H9 (cell line): ENCODE results near the gene DECR2. TPM values are rescaled to one million over a fixed set of nuclear protein-coding genes. Genes with fewer than 3 reads are reported as not detected.
A peak's percentile ranks its signal among the peaks of the same experiment; 100 is the strongest.

Experiments used
- DNase-seq: peaks from one replicate; pipeline ENCODE4 v3.0.0-alpha.2; 2017
- H2AFZ ChIP-seq: one replicate; pipeline ENCODE4 v1.6.1; 2013; ENCODE audit warnings: mild to moderate bottlenecking, low read length, control low read depth, moderate library complexity
- H2AK5ac ChIP-seq: 2 replicates; pipeline ENCODE4 v1.6.1; 2013; ENCODE audit warnings: low read length, control low read depth, mixed read lengths; ENCODE audit not compliant: insufficient read length
- H2BK120ac ChIP-seq: one replicate; pipeline ENCODE4 v1.6.1; 2013; ENCODE audit warnings: low read depth, mild to moderate bottlenecking, low read length, control low read depth, inconsistent platforms; ENCODE audit not compliant: poor library complexity, severe bottlenecking
- H2BK12ac ChIP-seq: 2 replicates; pipeline ENCODE4 v1.6.1; 2013; ENCODE audit warnings: low read length, control low read depth, mixed read lengths, low read depth; ENCODE audit not compliant: insufficient read length
- H2BK15ac ChIP-seq: 2 replicates; pipeline ENCODE4 v1.6.1; 2013; ENCODE audit warnings: low read depth, low read length, control low read depth
- H2BK20ac ChIP-seq: one replicate; pipeline ENCODE4 v1.6.1; 2013; ENCODE audit warnings: low read depth, mild to moderate bottlenecking, low read length, control low read depth, inconsistent platforms; ENCODE audit not compliant: poor library complexity, severe bottlenecking
- H2BK5ac ChIP-seq: 2 replicates; pipeline ENCODE4 v1.6.1; 2013; ENCODE audit warnings: low read length, control low read depth, mixed read lengths; ENCODE audit not compliant: insufficient read length
- H3K14ac ChIP-seq: 2 replicates; pipeline ENCODE4 v1.6.1; 2013; ENCODE audit warnings: low read length, control low read depth; ENCODE audit not compliant: insufficient read depth
- H3K18ac ChIP-seq: 2 replicates; pipeline ENCODE4 v1.6.1; 2013; ENCODE audit warnings: low read depth, mild to moderate bottlenecking, mixed read lengths, low read length, control low read depth; ENCODE audit not compliant: insufficient read length
- H3K23ac ChIP-seq: 2 replicates; pipeline ENCODE4 v1.6.1; 2013; ENCODE audit warnings: low read length, control low read depth, mixed read lengths, low read depth; ENCODE audit not compliant: insufficient read length
- H3K23me2 ChIP-seq: 2 replicates; pipeline ENCODE4 v1.6.1; 2013; ENCODE audit warnings: low read depth, mild to moderate bottlenecking, mixed read lengths, low read length, control low read depth; ENCODE audit not compliant: insufficient read length, poor library complexity, severe bottlenecking
- H3K27ac ChIP-seq: 2 replicates; pipeline ENCODE4 v1.5.1; 2013; ENCODE audit warnings: low read length, control low read depth, mixed read lengths, low read depth; ENCODE audit not compliant: insufficient read length
- H3K27me3 ChIP-seq: 2 replicates; pipeline ENCODE4 v1.6.1; 2013; ENCODE audit warnings: low read length, control low read depth, inconsistent platforms; ENCODE audit not compliant: insufficient read depth
- H3K4ac ChIP-seq: 2 replicates; pipeline ENCODE4 v1.6.1; 2013; ENCODE audit warnings: low read depth, mild to moderate bottlenecking, control low read depth, inconsistent platforms, low read length, moderate library complexity
- H3K4me1 ChIP-seq: 2 replicates; pipeline ENCODE4 v1.6.1; 2013; ENCODE audit warnings: low read length, control low read depth, inconsistent platforms; ENCODE audit not compliant: insufficient read depth
- H3K4me2 ChIP-seq: 2 replicates; pipeline ENCODE4 v1.6.1; 2013; ENCODE audit warnings: low read length, control low read depth, mixed read lengths; ENCODE audit not compliant: insufficient read length, insufficient read depth
- H3K56ac ChIP-seq: 2 replicates; pipeline ENCODE4 v1.6.1; 2013; ENCODE audit warnings: low read depth, mild to moderate bottlenecking, mixed read lengths, low read length, control low read depth; ENCODE audit not compliant: insufficient read length
- H3K79me1 ChIP-seq: 2 replicates; pipeline ENCODE4 v1.6.1; 2013; ENCODE audit warnings: low read depth, mild to moderate bottlenecking, moderate library complexity, low read length, control low read depth, inconsistent platforms; ENCODE audit not compliant: insufficient read depth, poor library complexity, severe bottlenecking
- H3K79me2 ChIP-seq: 2 replicates; pipeline ENCODE4 v1.6.1; 2013; ENCODE audit warnings: low read length, control low read depth, inconsistent platforms; ENCODE audit not compliant: insufficient read depth
- H3K9ac ChIP-seq: 2 replicates; pipeline ENCODE4 v1.6.1; 2013; ENCODE audit warnings: low read length, control low read depth, mixed read lengths; ENCODE audit not compliant: insufficient read length; ENCODE audit errors: extremely low read depth
- H3K9me3 ChIP-seq: one replicate; pipeline ENCODE4 v1.6.1; 2013; ENCODE audit warnings: low read depth, low read length, inconsistent platforms; ENCODE audit not compliant: control insufficient read depth
- H3T11ph ChIP-seq: one replicate; pipeline ENCODE4 v1.6.1; 2013; ENCODE audit warnings: mild to moderate bottlenecking, low read length, control low read depth, inconsistent platforms
- H4K20me1 ChIP-seq: one replicate; pipeline ENCODE4 v1.6.1; 2013; ENCODE audit not compliant: control insufficient read depth, insufficient read length, insufficient read depth
- H4K5ac ChIP-seq: 2 replicates; pipeline ENCODE4 v1.6.1; 2013; ENCODE audit warnings: low read depth, mild to moderate bottlenecking, mixed read lengths, low read length, control low read depth; ENCODE audit not compliant: insufficient read length
- H4K8ac ChIP-seq: replicated peaks from 2 replicates; pipeline ENCODE4 v1.6.1; 2013; ENCODE audit warnings: low read length, control low read depth, mixed read lengths, low read depth; ENCODE audit not compliant: insufficient read length
- H4K91ac ChIP-seq: 2 replicates; pipeline ENCODE4 v1.6.1; 2013; ENCODE audit warnings: low read depth, mild to moderate bottlenecking, moderate library complexity, mixed read lengths, low read length, control low read depth; ENCODE audit not compliant: insufficient read length
- H3K27ac Mint-ChIP-seq, 3 experiments: 2 replicates in 2 of 3; 3 replicates in 1 of 3; pipeline ENCODE4 v1.8.0; 2020 to 2021; ENCODE audit warnings: mixed read lengths in 3 of 3, mild to moderate bottlenecking in 1 of 3, moderate library complexity in 1 of 3
- H3K27me3 Mint-ChIP-seq: 2 replicates; pipeline ENCODE4 v1.8.0; 2021; ENCODE audit warnings: low read depth, mild to moderate bottlenecking, moderate library complexity, mixed read lengths
- H3K36me3 Mint-ChIP-seq, 3 experiments: 2 replicates in 2 of 3; 3 replicates in 1 of 3; pipeline ENCODE4 v1.8.0; 2020 to 2021; ENCODE audit warnings: low read depth in 3 of 3, mixed read lengths in 3 of 3; ENCODE audit not compliant: insufficient read depth in 1 of 3
- H3K4me1 Mint-ChIP-seq, 2 experiments: 2 replicates each; pipeline ENCODE4 v1.8.0; 2020; ENCODE audit warnings: mixed read lengths in 2 of 2
- H3K4me3 Mint-ChIP-seq, 2 experiments: 2 replicates in 1 of 2; 3 replicates in 1 of 2; pipeline ENCODE4 v1.8.0; 2020 to 2021; ENCODE audit warnings: mild to moderate bottlenecking in 2 of 2, mixed read lengths in 2 of 2, moderate library complexity in 1 of 2
- H3K9me3 Mint-ChIP-seq, 2 experiments: 2 replicates in 1 of 2; 3 replicates in 1 of 2; pipeline ENCODE4 v1.8.0; 2020; ENCODE audit warnings: mild to moderate bottlenecking in 2 of 2, mixed read lengths in 2 of 2, moderate library complexity in 1 of 2
- CTCF ChIP-seq: fragments of 200-600 bp; sonication (generic); conservative IDR thresholded peaks from 3 replicates; pipeline ENCODE4 v1.8.0; 2021; ENCODE audit warnings: antibody characterized with exemption, mild to moderate bottlenecking
- WGBS: extraction: QIAGEN DNeasy Blood & Tissue Kit; methylation state at CpG from one replicate; pipeline ENCODE4 v1.1.7; 2013; ENCODE audit warnings: missing lambda C conversion rate, low lambda C conversion rate, mixed read lengths; ENCODE audit not compliant: insufficient read length; ENCODE audit errors: extremely low coverage; 5-methylcytosine and 5-hydroxymethylcytosine counted together
- total RNA-seq: library from RNA; stranded (reverse); gene quantifications from 2 replicates; pipeline ENCODE4 v1.2.1, GENCODE V29; 2021

DECR2 gene
- total RNA-seq, 1 experiment from 2014 or later = 39.3 TPM

GRCh38 chr16:427250-427649 lies 25.6 kb downstream of the DECR2 start:
- H3T11ph ChIP-seq = no peak overlapping the region
- H3K23ac ChIP-seq = no peak overlapping the region
- no peak overlapping the region for H2BK15ac ChIP-seq
- Mint-ChIP-seq H3K4me1 (peaks cover 17 to 24% of the 10 kb centered on the region in 2 experiments), H3K27ac (no peak overlapping the region; a peak in 1 of 7 replicates), H3K4me3 (peak overlapping the region; percentile 73 to 80), H3K9me3 (no peaks in the 10 kb centered on the region; a peak in 1 of 5 replicates), H3K27me3 (peaks cover 47% of the 10 kb centered on the region), H3K36me3 (peaks cover 7 to 25% (median 14%) of the 10 kb centered on the region in 3 experiments; a peak in 6 of 7 replicates)
- H3K4ac ChIP-seq = no peak overlapping the region
- no peak overlapping the region for H4K5ac ChIP-seq
- H3K14ac ChIP-seq = no peak overlapping the region
- H3K79me1 ChIP-seq = no peaks in the 10 kb centered on the region
- no peak for TF ChIP-seq CTCF
- H2AFZ ChIP-seq = no peak overlapping the region
- H2BK12ac ChIP-seq = no peak overlapping the region
- no peak for DNase-seq
- H4K8ac ChIP-seq = no peak overlapping the region
- no CpG with 5 or more reads among the region's 10 CpGs for WGBS
- H3K18ac ChIP-seq = no peak overlapping the region
- no peak overlapping the region for H3K9ac ChIP-seq
- no peaks in the 10 kb centered on the region for H4K20me1 ChIP-seq
- H2BK20ac ChIP-seq = no peak overlapping the region
- H3K23me2 ChIP-seq = peaks cover 18% of the 10 kb centered on the region
- no peak overlapping the region for H3K27ac ChIP-seq
- H3K27me3 ChIP-seq = peaks cover 16% of the 10 kb centered on the region; the same call in 1 of the 2 replicates
- no peaks in the 10 kb centered on the region for H3K4me1 ChIP-seq
- peak overlapping the region; percentile 55 for H3K4me2 ChIP-seq
- H3K56ac ChIP-seq = no peak overlapping the region
- H4K91ac ChIP-seq = no peak overlapping the region
- no peaks in the 10 kb centered on the region for H3K9me3 ChIP-seq
- H2BK5ac ChIP-seq = no peak overlapping the region
- H2BK120ac ChIP-seq = no peak overlapping the region
- no peak overlapping the region for H2AK5ac ChIP-seq
- H3K79me2 ChIP-seq = peaks cover 5% of the 10 kb centered on the region; the same call in 1 of the 2 replicates
